Smooth muscle cell (in vitro differentiated cells): ENCODE results near the gene GUCA2A. TPM values are rescaled to one million over a fixed set of nuclear protein-coding genes. Genes with fewer than 3 reads are reported as not detected.

ENCODE experiments used
- DNase-seq: peaks from one replicate; lab custom pipeline; 2025; ENCODE audit not compliant: unreplicated experiment; lab: John Stamatoyannopoulos, UW
- H2AFZ ChIP-seq: fragments of 200-600 bp; sonication (generic); 2 replicates; pipeline ENCODE4 v1.6.0; 2016; ENCODE audit warnings: antibody characterized with exemption, low read depth, mild to moderate bottlenecking
- H3F3A ChIP-seq: fragments of 200-600 bp; sonication (generic); 2 replicates; pipeline ENCODE4 v1.6.0; 2017; ENCODE audit warnings: antibody characterized with exemption, low read depth
- H3K27ac ChIP-seq: fragments of 200-600 bp; sonication (generic); 2 replicates; pipeline ENCODE4 v1.5.1; 2016; ENCODE audit warnings: low read depth, mild to moderate bottlenecking
- H3K27me3 ChIP-seq: fragments of 200-600 bp; sonication (generic); 2 replicates; pipeline ENCODE4 v1.6.1; 2016; ENCODE audit warnings: low read depth, mild to moderate bottlenecking
- H3K36me3 ChIP-seq: fragments of 200-600 bp; sonication (generic); 2 replicates; pipeline ENCODE4 v1.5.1; 2016; ENCODE audit warnings: low read depth
- H3K4me1 ChIP-seq: fragments of 200-600 bp; sonication (generic); 2 replicates; pipeline ENCODE4 v1.5.1; 2016; ENCODE audit warnings: low read depth
- H3K4me2 ChIP-seq: fragments of 200-600 bp; sonication (generic); 2 replicates; pipeline ENCODE4 v1.6.0; 2016; ENCODE audit warnings: mild to moderate bottlenecking
- H3K4me3 ChIP-seq: fragments of 200-600 bp; sonication (generic); 2 replicates; pipeline ENCODE4 v1.5.1; 2016; ENCODE audit warnings: mild to moderate bottlenecking
- H3K79me2 ChIP-seq: fragments of 200-600 bp; sonication (generic); 2 replicates; pipeline ENCODE4 v1.6.0; 2016; ENCODE audit warnings: low read depth, mild to moderate bottlenecking
- H3K9ac ChIP-seq: fragments of 200-600 bp; sonication (generic); 2 replicates; pipeline ENCODE4 v1.6.0; 2016; ENCODE audit warnings: low read depth
- H3K9me3 ChIP-seq: fragments of 200-600 bp; sonication (generic); replicated peaks from 2 replicates; pipeline ENCODE4 v1.5.1; 2016; ENCODE audit warnings: low read depth
- H4K20me1 ChIP-seq: fragments of 200-600 bp; sonication (generic); 2 replicates; pipeline ENCODE4 v1.6.0; 2016; ENCODE audit warnings: low read depth
- CTCF ChIP-seq: fragments of 200-600 bp; sonication (generic); IDR thresholded peaks from 2 replicates; pipeline ENCODE4 v1.5.1; 2017; ENCODE audit warnings: borderline replicate concordance, mild to moderate bottlenecking, antibody characterized with exemption; ENCODE audit not compliant: insufficient read depth, poor library complexity, severe bottlenecking
- whole genome bisulfite sequencing: methylation state at CpG from one replicate; pipeline ENCODE4 v1.1.7; 2016; ENCODE audit warnings: low lambda C conversion rate; 5-methylcytosine and 5-hydroxymethylcytosine counted together
- polyA plus RNA-seq: library from polyadenylated mRNA; unstranded; fragments of >200 nt; fragmentation: Nextera tagmentation; extraction: Ambion mirVana; gene quantifications from 2 replicates; pipeline ENCODE4 v1.2.1, GENCODE V29; 2016
- total RNA-seq: library from RNA; depleted of rRNA; stranded (reverse); fragments of >200 nt; gene quantifications from 2 replicates; pipeline ENCODE4 v1.2.3, GENCODE V29; 2014

Gene GUCA2A
- total and polyA plus RNA-seq, 2 experiments from 2014 or later = not detected

- TF ChIP-seq CTCF = no peak
- WGBS = 96% methylated on average over 5 of the region's 5 CpGs
Measured at GRCh38 chr1:42150651-42151050, 13.9 kb downstream of the GUCA2A start.

GRCh38 chr1:42148166-42148565 is 16.4 kb downstream of the GUCA2A start:
- Histone ChIP-seq H3K36me3 (no peaks in the 10 kb centered on the region), H3K79me2 (no peaks in the 10 kb centered on the region), H3K4me2 (no peak overlapping the region), H3K4me1 (no peaks in the 10 kb centered on the region), H4K20me1 (no peaks in the 10 kb centered on the region), H3K27me3 (peaks cover 40% of the 10 kb centered on the region), H3K9ac (no peak overlapping the region), H2AFZ (no peak overlapping the region), H3F3A (no peaks in the 10 kb centered on the region), H3K9me3 (no peaks in the 10 kb centered on the region), H3K4me3 (no peak overlapping the region), H3K27ac (no peak overlapping the region)
- TF ChIP-seq CTCF = no peak
- no peak for DNase-seq
- 67% methylated on average over 1 of the region's 1 CpG for WGBS

More at GRCh38 chr1:42150651-42151050, 13.9 kb downstream of the GUCA2A start:
- Histone ChIP-seq H3K4me3 (no peak overlapping the region), H3K9ac (no peak overlapping the region), H3F3A (no peaks in the 10 kb centered on the region), H3K4me2 (no peak overlapping the region), H3K4me1 (no peaks in the 10 kb centered on the region), H4K20me1 (no peaks in the 10 kb centered on the region), H3K79me2 (no peaks in the 10 kb centered on the region), H3K27me3 (peaks cover 40% of the 10 kb centered on the region), H3K36me3 (no peaks in the 10 kb centered on the region), H2AFZ (no peak overlapping the region), H3K9me3 (no peaks in the 10 kb centered on the region), H3K27ac (no peak overlapping the region)
- no peak for DNase-seq

GRCh38 chr1:42146626-42147320 is 17.8 kb downstream of the GUCA2A start:
- Histone ChIP-seq H3K27me3 (peaks cover 32% of the 10 kb centered on the region), H3K9me3 (no peaks in the 10 kb centered on the region), H3K4me3 (no peak overlapping the region), H3K4me1 (no peaks in the 10 kb centered on the region), H2AFZ (no peak overlapping the region), H3K79me2 (no peaks in the 10 kb centered on the region), H4K20me1 (no peaks in the 10 kb centered on the region), H3K9ac (no peak overlapping the region), H3F3A (no peaks in the 10 kb centered on the region), H3K4me2 (no peak overlapping the region), H3K27ac (no peak overlapping the region), H3K36me3 (no peaks in the 10 kb centered on the region)
- 37% methylated on average over 19 of the region's 19 CpGs for WGBS
- peak; percentile 81 for TF ChIP-seq CTCF
- DNase-seq = no peak
